Coronary artery (tissue), 2 donors: ENCODE measurements around the gene ADCY9.

Source experiments
- DNase-seq: peaks from one replicate; pipeline ENCODE4 v3.0.0-alpha.2; 2017; ENCODE audit warnings: low spot score
- H3K27ac ChIP-seq, 2 donors: fragments of 200-600 bp; sonication (generic); one replicate each; pipeline ENCODE4 v1.5.1; 2016 to 2019
- H3K4me3 ChIP-seq: fragments of 200-600 bp; sonication (generic); 2 replicates; pipeline ENCODE4 v1.5.1; 2016; ENCODE audit warnings: mild to moderate bottlenecking, moderate library complexity
- TF ChIP-seq, protein P1 (sequence below): fragments of 200-600 bp; sonication (generic); IDR thresholded peaks from one replicate; pipeline ENCODE4 v1.5.1; 2019; ENCODE audit warnings: antibody characterized with exemption

Gene ADCY9

GRCh38 chr16:4105848-4106247 is 10.4 kb downstream of the ADCY9 start:
- no peak for DNase-seq
- TF ChIP-seq, protein P1, sequence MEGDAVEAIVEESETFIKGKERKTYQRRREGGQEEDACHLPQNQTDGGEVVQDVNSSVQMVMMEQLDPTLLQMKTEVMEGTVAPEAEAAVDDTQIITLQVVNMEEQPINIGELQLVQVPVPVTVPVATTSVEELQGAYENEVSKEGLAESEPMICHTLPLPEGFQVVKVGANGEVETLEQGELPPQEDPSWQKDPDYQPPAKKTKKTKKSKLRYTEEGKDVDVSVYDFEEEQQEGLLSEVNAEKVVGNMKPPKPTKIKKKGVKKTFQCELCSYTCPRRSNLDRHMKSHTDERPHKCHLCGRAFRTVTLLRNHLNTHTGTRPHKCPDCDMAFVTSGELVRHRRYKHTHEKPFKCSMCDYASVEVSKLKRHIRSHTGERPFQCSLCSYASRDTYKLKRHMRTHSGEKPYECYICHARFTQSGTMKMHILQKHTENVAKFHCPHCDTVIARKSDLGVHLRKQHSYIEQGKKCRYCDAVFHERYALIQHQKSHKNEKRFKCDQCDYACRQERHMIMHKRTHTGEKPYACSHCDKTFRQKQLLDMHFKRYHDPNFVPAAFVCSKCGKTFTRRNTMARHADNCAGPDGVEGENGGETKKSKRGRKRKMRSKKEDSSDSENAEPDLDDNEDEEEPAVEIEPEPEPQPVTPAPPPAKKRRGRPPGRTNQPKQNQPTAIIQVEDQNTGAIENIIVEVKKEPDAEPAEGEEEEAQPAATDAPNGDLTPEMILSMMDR, result no peak
- H3K4me3 ChIP-seq, result no peak overlapping the region
- peak overlapping the region in 1 of 2 donors; percentile 24 for H3K27ac ChIP-seq

DNA sequence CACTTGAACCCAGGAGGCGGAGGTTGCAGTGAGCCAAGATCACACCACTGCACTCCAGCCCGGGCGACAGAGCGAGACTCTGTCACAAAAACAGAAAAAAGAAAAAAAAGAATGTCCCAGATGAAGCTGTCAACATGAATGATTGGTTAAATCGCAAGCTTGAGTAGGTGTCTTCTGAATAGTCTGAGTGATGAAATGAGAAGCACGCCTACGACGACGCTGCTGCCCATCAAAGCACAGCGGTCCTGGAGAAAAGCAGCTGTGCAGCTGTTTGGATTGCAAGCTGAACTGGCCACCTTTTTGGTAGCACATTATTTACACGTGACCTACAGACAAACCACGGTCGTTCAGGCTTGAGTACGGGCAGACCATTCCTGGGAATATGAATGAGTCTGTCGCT is 12.5 kb downstream of the ADCY9 start:
- no peak for DNase-seq
- Histone ChIP-seq H3K4me3 (no peak overlapping the region), H3K27ac (no peak overlapping the region)
- TF ChIP-seq, protein P1, result no peak

- Histone ChIP-seq H3K4me3 (peak overlapping the region; percentile 57), H3K27ac (peak overlapping the region; percentile 32 to 40)
- no peak for DNase-seq
- TF ChIP-seq, protein P1, result no peak
Measured at GRCh38 chr16:4101421-4102219, 14.6 kb downstream of the ADCY9 start.

DNA sequence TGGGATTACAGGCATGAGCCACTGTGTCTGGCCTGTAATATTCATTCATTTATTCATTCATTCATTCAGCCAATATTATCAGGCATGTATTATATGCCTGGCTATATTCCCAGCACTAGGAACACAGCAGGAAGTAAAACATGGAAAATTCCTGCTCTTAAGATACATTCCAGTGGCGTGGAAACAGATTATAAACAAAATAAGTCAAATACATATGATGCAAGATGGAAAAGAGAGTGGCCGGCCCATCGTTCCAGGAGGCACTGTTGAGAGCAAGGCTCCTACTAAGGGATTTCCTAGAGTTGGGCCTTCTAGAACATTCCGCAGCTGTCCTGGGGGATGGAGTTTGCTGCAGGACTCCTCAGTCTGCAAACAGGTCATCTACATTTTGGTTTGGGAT is 17.7 kb downstream of the ADCY9 start:
- peak; percentile 28 for DNase-seq
- Histone ChIP-seq H3K4me3 (no peak overlapping the region), H3K27ac (no peak overlapping the region)
- TF ChIP-seq, protein P1, result no peak

DNA sequence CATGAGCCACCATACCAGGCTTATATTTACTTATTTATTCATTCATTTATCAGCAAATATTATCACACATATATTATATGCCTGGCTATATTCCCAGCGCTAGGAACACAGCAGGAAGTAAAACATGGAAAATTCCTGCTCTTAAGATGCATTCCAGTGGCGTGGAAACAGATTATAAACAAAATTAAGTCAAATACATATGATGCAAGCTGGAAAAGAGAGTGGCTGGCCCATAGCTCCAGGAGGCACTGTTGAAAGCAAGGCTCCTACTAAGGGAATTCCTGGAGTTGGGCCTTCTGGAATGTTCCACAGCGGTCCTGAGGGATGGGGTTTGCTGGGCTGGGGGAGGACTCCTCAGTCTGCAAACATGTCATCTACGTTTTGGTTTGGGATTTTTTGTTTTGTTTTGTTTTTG is 18.4 kb downstream of the ADCY9 start:
- TF ChIP-seq, protein P1, result no peak
- peak; percentile 33 for DNase-seq
- Histone ChIP-seq H3K4me3 (no peak overlapping the region), H3K27ac (no peak overlapping the region)

DNA sequence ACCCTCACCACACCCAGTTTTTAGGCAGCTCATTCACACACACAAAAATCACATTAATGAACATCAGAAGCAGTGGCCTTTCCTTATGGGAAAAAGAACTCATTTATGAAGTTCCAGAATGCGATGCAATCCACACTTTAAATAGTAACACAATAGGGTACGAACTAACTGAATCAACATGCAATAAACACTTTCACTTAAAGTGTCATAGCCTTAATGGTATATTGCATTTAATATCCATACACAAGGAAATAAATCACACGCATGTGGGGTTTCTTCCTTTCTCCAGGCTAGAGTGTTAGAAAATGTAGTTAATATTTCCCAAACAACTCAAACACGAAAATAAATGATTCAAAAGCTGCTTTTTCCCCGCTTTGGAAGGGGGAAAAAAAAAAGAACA is 19.7 kb downstream of the ADCY9 start:
- Histone ChIP-seq H3K27ac (peak overlapping the region in 1 of 2 donors; percentile 22), H3K4me3 (no peak overlapping the region)
- DNase-seq, result no peak
- TF ChIP-seq, protein P1, result no peak
